GM18517 (cell line): ENCODE data around the gene NFIA.

Source experiments
- ATAC-seq: cut with Tn5 transposase; IDR thresholded peaks from one replicate; pipeline ENCODE4 v1.9.1; 2021; ENCODE audit warnings: mild to moderate bottlenecking, moderate library complexity; ENCODE audit not compliant: unreplicated experiment

Gene NFIA

DNA sequence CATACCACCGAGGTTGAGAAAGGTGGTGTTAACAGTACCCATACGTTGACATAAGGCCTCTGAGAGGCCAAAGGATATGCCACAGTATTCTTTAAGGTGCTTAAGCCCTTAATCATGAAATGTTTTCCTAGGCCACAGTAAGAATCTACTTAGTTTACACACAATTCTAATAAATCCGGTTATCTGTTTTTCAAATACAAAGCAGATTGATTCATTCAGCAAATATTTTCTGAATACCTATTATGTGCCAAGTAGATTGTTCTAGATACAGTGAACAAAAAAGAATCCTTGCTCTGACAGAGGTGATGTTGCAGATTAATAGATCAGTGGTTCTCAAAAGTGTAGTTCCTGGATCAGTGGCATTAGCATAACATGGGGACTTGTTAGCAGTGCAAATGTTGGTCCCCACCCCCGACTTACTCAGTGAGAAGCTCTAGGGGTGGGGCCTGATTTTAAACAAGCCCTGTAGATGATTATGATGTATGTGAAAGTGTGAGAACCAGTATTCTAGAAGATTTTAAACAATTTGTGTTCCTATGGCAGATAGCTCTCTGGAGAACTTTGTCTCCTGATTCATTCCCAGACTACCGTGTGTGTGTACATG, 61.6 kb downstream of the NFIA start:
- no peak for ATAC-seq

- ATAC-seq: no peak
Measured at GRCh38 chr1:61149010-61149860, 66.9 kb downstream of the NFIA start.

DNA sequence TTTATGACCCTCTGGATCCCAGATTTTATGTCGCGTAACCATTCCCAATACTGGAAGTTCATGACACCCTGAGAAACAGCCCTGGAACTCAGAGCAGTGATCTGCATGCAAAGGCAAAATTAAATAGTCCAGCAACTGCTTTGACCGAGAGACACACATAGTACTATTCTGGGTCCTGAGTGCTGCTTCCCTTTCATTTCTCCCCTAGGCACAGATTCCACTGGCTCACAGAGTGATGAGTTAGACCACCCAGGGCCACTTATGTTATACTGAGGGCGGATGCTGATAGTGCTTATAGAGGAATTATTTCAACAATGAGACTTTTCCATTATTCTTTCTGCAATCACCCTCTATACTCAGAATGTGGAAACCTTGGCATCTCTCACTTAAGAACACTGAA, 69.2 kb downstream of the NFIA start:
- ATAC-seq: no peak

DNA sequence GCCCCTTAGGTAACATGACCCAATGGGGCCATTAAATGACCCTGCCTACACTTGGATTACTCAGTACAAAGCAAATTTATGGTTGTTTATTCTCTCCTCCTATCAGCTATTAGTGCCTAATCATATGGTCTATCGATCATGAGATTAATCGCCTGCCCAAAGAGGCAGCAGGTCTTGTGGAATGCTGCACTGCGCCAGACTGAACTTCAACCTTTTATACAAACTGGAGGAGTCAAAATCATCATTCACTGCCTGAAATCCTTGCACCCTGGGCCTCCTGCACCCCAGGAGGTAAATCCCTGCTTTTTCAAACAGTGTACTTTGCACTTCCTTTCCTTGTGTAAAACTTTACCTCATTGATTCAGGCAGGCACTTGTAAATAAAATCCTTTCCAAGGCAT, 69.7 kb downstream of the NFIA start:
- ATAC-seq: no peak

DNA sequence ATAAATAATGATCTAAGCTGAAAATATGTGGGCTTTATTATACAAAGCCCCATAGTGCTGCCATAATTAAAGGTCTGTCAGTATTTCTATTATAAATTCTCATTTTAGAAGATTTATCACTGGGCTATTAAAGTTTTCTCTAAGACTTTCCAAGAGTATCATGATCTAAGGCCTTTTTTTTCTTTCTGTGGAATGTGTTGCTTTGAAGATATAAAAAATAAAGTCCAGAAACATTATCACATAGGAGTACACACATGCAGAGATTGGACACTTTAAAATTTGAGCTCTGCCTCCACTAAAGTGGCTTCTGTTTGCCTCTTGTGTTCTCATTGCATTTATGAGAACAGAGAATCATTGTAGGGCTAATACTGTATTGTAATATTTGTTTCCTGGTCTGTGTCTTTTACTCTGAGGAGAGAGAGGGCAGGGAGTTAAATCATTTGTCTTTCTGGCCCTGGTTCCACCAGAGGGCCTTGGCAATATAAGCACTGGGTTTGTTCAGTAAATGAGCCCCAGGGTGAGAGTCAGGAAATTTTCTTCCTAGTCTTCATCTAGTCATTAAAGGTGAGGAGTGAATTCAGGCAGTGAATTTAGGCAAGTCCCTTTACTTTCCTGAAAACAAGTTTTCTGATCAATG, 70.2 kb downstream of the NFIA start:
- ATAC-seq: no peak

- no peak for ATAC-seq
Measured at GRCh38 chr1:61156576-61157467, 74.5 kb downstream of the NFIA start.

- ATAC-seq: no peak
Measured at GRCh38 chr1:61157468-61157987, 75.2 kb downstream of the NFIA start.

DNA sequence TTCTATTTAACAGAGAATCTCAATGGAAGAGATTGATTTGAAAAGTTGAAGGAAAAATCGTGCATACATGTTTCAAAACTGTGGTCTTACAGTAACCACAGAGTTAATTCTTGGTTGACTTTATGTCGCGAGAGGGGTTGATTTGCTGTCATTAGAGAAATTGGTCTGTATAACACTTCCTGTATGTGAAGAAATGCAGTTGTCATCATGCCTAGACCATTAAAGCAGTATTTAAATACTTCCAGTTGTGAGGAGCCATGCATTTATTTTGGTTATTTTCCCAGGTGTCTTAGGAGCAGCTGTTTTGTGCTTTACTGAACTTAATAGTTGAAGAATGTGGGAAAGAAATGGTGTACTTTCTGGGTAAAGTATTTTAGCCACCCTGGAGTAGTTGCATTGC, 76.2 kb downstream of the NFIA start:
- ATAC-seq: no peak

DNA sequence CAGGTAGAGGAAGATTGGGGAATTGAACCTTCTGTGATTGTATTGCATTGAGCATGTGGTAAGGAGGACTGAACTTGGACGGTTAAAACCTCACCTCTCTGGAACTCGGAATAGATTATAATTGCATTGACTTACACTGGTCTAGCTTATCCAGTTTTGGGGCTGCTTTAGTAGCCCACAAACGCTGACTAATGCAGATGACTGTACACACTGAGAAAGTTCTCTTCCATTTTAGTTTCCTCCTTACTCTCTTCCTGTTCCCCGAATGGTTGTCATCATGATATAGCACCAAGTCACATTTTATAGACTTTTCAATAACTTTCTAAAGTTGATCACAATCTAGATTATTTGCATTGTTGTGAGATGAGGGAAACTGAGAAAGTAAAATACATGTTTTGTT, 78.2 kb downstream of the NFIA start:
- no peak for ATAC-seq

DNA sequence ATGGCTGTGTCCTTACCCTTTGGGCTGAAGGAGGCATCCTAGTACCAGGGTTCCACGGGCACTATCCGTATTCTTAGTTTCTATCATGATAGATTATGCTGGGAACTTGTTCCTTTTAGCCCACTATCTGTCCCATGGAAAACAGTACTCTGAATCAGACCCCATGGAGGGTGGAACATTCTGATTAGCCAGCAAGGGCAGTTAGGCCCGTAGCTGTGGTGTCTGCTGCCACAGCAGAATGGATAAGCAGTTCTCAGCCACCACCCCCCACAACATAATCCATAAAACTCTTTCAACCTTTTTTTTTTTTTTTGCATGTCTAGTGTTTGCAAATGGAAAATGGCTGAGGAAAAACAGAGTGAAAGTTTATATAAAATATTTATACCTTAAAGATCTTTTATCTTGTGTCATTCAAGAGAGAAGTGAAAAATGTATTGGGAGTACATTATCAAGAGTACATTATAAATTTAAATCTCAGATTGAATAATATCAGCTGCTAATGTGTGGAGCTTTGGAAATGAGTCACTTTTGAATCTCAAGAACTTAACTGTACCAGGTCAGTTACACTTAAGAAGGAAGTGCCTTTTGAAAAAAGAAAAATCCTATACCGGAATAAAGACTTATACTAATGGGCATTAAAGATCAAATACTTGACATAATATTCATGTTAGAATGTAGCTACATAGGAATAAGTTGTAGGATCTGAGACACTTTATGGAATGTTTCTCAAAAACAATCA, 80.3 kb downstream of the NFIA start:
- no peak for ATAC-seq

- no peak for ATAC-seq
Measured at GRCh38 chr1:61163355-61163754, 81.0 kb downstream of the NFIA start.

- no peak for ATAC-seq
Measured at GRCh38 chr1:61165402-61165801, 83.0 kb downstream of the NFIA start.

DNA sequence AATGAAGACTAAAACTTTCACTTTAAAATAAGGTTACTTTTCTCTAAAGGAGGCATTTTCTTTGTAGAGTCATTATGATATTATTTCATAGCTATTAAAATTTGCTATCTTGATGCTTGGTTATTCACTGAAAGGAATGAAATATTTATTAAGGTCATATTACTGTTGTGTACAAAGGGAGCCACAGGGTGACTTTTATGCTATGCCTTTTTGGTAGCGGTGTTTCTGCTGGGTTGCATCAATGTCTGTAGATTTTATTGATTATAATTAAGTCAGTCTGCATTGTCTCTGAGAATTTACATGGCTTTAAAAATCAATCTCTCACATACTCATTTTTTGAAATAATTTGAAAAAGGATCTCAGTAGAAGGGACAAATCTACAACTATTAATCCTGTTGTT, 84.9 kb downstream of the NFIA start:
- ATAC-seq: no peak

- no peak for ATAC-seq
Measured at GRCh38 chr1:61169045-61169444, 86.7 kb downstream of the NFIA start.

DNA sequence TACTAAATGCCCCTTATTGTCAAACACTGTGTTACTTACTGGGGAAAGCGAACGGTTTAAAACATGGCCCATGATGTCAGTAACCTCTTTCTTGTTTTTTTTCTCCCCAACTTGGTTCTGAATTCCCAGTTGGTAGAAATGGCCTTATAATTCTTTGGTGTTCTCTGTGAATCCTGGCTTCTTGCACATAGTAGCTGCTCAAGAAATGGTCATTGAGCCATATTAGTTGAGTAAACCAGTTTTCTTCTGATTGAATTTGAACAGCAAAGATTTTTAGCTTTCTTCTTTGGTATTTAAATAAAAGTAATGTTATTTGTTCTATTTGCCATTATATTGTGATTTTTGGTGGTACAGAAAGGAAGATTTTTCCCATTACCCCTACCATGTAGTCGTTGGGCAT, 87.3 kb downstream of the NFIA start:
- ATAC-seq: no peak

DNA sequence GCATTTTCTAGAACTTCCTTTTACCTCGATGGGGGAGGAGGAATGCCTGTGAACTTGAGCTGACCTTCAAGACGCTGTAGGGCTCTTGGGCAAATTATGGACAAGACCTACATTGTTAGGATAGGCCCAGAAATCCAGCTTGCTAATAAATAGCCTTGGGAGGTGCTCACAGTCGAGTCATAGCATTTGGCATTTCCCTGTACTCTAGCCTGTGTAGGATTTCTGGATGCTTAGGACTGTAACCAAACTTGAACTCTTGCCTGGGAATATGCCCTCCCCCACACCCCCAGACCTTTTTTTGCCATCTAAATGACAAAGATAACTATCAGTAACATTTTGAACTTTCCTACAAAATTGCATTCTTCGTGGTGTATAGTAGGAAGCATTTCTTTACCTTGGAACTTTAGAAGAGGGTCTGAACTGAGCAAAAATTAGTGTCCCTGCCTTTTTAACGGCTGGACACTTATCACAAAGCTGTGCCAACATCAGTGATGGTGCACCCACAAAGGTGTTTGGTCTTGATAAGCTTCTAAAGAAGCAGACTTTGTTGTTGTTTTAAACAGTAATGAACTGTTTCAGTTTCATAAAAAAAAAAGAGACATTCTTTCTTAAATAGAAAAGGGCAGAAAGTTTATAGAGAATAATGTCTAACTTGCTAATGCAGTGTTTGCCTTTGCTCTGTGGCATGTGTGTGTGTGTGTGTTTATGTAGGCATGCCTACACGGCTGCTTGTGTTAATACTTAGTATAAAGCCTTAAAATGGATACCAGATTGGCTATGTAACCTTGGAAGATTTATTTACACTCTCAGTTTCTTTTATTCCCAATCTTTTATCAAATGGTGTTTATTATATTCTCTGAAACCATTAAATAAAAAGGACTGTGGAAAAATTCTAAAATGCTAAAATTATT, 88.2 kb downstream of the NFIA start:
- no peak for ATAC-seq

- ATAC-seq: no peak
Measured at GRCh38 chr1:61171346-61171745, 89.0 kb downstream of the NFIA start.

DNA sequence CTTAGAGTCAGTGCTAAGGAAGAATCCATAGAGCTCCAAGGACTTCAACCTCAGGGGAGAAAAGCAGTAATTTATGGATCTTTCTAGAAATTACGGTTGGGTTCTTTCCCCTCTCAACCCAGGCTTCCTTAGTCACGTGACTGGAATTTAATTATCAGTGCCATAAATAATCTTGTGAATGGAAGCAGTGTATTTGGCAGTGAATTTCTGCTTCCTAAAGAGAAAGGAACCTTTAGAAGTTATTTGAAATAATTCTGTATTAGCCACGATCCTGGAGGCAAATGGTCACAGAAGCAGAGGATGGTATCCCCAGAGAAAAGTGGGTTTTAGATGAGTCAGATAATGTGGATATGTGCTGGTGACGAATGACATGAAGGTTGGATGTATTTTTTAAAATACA, 89.6 kb downstream of the NFIA start:
- no peak for ATAC-seq

- no peak for ATAC-seq
Measured at GRCh38 chr1:61173118-61173517, 90.8 kb downstream of the NFIA start.
